Upper lobe of left lung (tissue), 4 donors: ENCODE data around the gene BAHD1.

Experiments
- EP300 ChIP-seq, 4 donors: sonication (generic); formaldehyde crosslinking; IDR thresholded peaks; one replicate each; pipeline ENCODE4 v1.5.1; 2017; ENCODE audit warnings: antibody characterized with exemption in 4 of 4, control low read depth in 2 of 4
- POLR2A ChIP-seq, 4 donors: fragments of 450-650 bp; IDR thresholded peaks; one replicate each; pipeline ENCODE4 v1.5.1; 2016 to 2017; ENCODE audit warnings: antibody characterized with exemption in 4 of 4, mild to moderate bottlenecking in 2 of 4
- TF ChIP-seq, protein P1 (sequence below), 6 experiments: fragments of 450-650 bp in 4 of 6; fragments of 200-600 bp in 2 of 6; sonication (generic) in 2 of 6; IDR thresholded peaks; one replicate each; pipeline ENCODE4 v1.5.1; 2016 to 2019; ENCODE audit warnings: antibody characterized with exemption in 6 of 6

DNA sequence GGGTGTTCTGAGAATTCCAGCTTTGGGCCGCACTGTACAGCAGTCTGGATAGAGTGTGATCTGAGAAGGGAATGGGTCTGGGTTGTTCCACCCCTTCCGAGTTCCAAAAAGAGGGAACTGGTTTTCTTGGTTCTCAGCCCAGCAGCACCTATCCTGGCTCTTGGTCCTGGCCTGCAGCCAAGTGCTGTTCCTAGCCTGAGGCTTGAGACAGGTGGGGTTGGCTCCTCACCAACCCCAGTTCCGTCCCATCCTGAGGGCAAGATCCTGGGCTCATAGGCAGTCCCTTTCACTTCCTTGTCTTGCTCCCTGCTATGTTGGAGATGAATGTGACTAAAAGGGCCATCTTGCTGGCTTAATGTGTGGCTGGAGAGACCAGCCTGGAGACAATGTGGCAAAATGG, 20.0 kb upstream of the BAHD1 start:
- TF ChIP-seq EP300 (IDR thresholded peaks at IDR 0.05) (no peak), POLR2A (IDR thresholded peaks at IDR 0.05) (no peak)
- TF ChIP-seq, protein P1, sequence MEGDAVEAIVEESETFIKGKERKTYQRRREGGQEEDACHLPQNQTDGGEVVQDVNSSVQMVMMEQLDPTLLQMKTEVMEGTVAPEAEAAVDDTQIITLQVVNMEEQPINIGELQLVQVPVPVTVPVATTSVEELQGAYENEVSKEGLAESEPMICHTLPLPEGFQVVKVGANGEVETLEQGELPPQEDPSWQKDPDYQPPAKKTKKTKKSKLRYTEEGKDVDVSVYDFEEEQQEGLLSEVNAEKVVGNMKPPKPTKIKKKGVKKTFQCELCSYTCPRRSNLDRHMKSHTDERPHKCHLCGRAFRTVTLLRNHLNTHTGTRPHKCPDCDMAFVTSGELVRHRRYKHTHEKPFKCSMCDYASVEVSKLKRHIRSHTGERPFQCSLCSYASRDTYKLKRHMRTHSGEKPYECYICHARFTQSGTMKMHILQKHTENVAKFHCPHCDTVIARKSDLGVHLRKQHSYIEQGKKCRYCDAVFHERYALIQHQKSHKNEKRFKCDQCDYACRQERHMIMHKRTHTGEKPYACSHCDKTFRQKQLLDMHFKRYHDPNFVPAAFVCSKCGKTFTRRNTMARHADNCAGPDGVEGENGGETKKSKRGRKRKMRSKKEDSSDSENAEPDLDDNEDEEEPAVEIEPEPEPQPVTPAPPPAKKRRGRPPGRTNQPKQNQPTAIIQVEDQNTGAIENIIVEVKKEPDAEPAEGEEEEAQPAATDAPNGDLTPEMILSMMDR (IDR thresholded peaks at IDR 0.05), result no peak
